Measurements from ENCODE around the gene PTPRT.

Gene PTPRT

GRCh38 chr20:42567409-42567808 lies 622.3 kb downstream of the PTPRT start:
- no peak for DNase-seq (ENCODE audit: low read depth, low spot score)

- DNase-seq (ENCODE audit: low read depth, low spot score): no peak
These were observed 624.3 kb downstream of the PTPRT start for GRCh38 chr20:42565235-42565995.

GRCh38 chr20:42559665-42560064 lies 630.0 kb downstream of the PTPRT start:
- no peak for DNase-seq (ENCODE audit: low read depth, low spot score)

- DNase-seq (ENCODE audit: low read depth, low spot score): no peak
These were observed 633.1 kb downstream of the PTPRT start for GRCh38 chr20:42556575-42556974.

GRCh38 chr20:42553374-42553773 lies 636.3 kb downstream of the PTPRT start:
- no peak for DNase-seq (ENCODE audit: low read depth, low spot score)

- DNase-seq (ENCODE audit: low read depth, low spot score): no peak
These were observed 640.2 kb downstream of the PTPRT start for GRCh38 chr20:42549496-42549895.

GRCh38 chr20:42544926-42545325 lies 644.8 kb downstream of the PTPRT start:
- no peak for DNase-seq (ENCODE audit: low read depth, low spot score)

- DNase-seq (ENCODE audit: low read depth, low spot score): no peak
These were observed 656.9 kb downstream of the PTPRT start for GRCh38 chr20:42532831-42533230.

GRCh38 chr20:42531508-42531961 lies 658.2 kb downstream of the PTPRT start:
- DNase-seq (ENCODE audit: low read depth, low spot score): no peak

GRCh38 chr20:42530855-42531448 lies 658.8 kb downstream of the PTPRT start:
- DNase-seq (ENCODE audit: low read depth, low spot score): no peak

GRCh38 chr20:42530191-42530590 lies 659.5 kb downstream of the PTPRT start:
- no peak for DNase-seq (ENCODE audit: low read depth, low spot score)

GRCh38 chr20:42524058-42524457 lies 665.6 kb downstream of the PTPRT start:
- DNase-seq (ENCODE audit: low read depth, low spot score): no peak

- no peak for DNase-seq (ENCODE audit: low read depth, low spot score)
These were observed 673.0 kb downstream of the PTPRT start for GRCh38 chr20:42516692-42517091.

GRCh38 chr20:42510686-42511085 lies 679.0 kb downstream of the PTPRT start:
- DNase-seq (ENCODE audit: low read depth, low spot score): no peak

GRCh38 chr20:42507874-42508273 lies 681.8 kb downstream of the PTPRT start:
- no peak for DNase-seq (ENCODE audit: low read depth, low spot score)

- no peak for DNase-seq (ENCODE audit: low read depth, low spot score)
These were observed 683.3 kb downstream of the PTPRT start for GRCh38 chr20:42506397-42506796.

- DNase-seq (ENCODE audit: low read depth, low spot score): no peak
These were observed 687.1 kb downstream of the PTPRT start for GRCh38 chr20:42502591-42502990.

- no peak for DNase-seq (ENCODE audit: low read depth, low spot score)
These were observed 693.1 kb downstream of the PTPRT start for GRCh38 chr20:42496595-42496994.

- no peak for DNase-seq (ENCODE audit: low read depth, low spot score)
These were observed 695.4 kb downstream of the PTPRT start for GRCh38 chr20:42494290-42494689.

- DNase-seq (ENCODE audit: low read depth, low spot score): no peak
These were observed 696.7 kb downstream of the PTPRT start for GRCh38 chr20:42493001-42493400.

- no peak for DNase-seq (ENCODE audit: low read depth, low spot score)
These were observed 697.4 kb downstream of the PTPRT start for GRCh38 chr20:42492290-42492689.

- no peak for DNase-seq (ENCODE audit: low read depth, low spot score)
These were observed 704.1 kb downstream of the PTPRT start for GRCh38 chr20:42485556-42485955.

- DNase-seq (ENCODE audit: low read depth, low spot score): no peak
These were observed 704.8 kb downstream of the PTPRT start for GRCh38 chr20:42484790-42485375.

All from smooth muscle cell of the brain vasculature (primary cell).